ENCODE data around the gene RAB44.
A peak's percentile ranks its signal among the peaks of the same experiment; 100 is the strongest.
"Not testable (repeated sequence)": the region's sequence is repeated elsewhere in the genome, so short reads cannot be mapped to it uniquely, and the experiment has no call there.

Gene RAB44

GRCh38 chr6:36688739-36689075, 8.9 kb upstream of the RAB44 start:
- DNase-seq = no peak

GRCh38 chr6:36691011-36691410, 6.6 kb upstream of the RAB44 start:
- no peak for DNase-seq

GRCh38 chr6:36691612-36692011, 6.0 kb upstream of the RAB44 start:
- no peak for DNase-seq

GRCh38 chr6:36692220-36692619, 5.4 kb upstream of the RAB44 start:
- peak; percentile 83 for DNase-seq

- DNase-seq = no peak
These were observed 4.5 kb upstream of the RAB44 start for GRCh38 chr6:36692861-36693702.

GRCh38 chr6:36694616-36695015, 3.0 kb upstream of the RAB44 start:
- DNase-seq = no peak

GRCh38 chr6:36695414-36695813, 2.2 kb upstream of the RAB44 start:
- no peak for DNase-seq

GRCh38 chr6:36698196-36698595, 570 bp downstream of the RAB44 start:
- no peak for DNase-seq

- DNase-seq = no peak
These were observed 1.2 kb downstream of the RAB44 start for GRCh38 chr6:36698871-36699271.

GRCh38 chr6:36699348-36699747, 1.7 kb downstream of the RAB44 start:
- DNase-seq = no peak

GRCh38 chr6:36700071-36700812, 2.6 kb downstream of the RAB44 start:
- no peak for DNase-seq

GRCh38 chr6:36700831-36701230, 3.2 kb downstream of the RAB44 start:
- peak; percentile 86 for DNase-seq

- peak; percentile 79 for DNase-seq
These were observed 3.9 kb downstream of the RAB44 start for GRCh38 chr6:36701401-36701991.

GRCh38 chr6:36702656-36703055, 5.0 kb downstream of the RAB44 start:
- no peak for DNase-seq

GRCh38 chr6:36703081-36703606, 5.5 kb downstream of the RAB44 start:
- DNase-seq = no peak

- no peak for DNase-seq
These were observed 6.4 kb downstream of the RAB44 start for GRCh38 chr6:36703982-36704381.

- DNase-seq = not testable (repeated sequence)
These were observed 7.4 kb downstream of the RAB44 start for GRCh38 chr6:36704961-36705577.

GRCh38 chr6:36706339-36706738, 8.7 kb downstream of the RAB44 start:
- DNase-seq = no peak

GRCh38 chr6:36712816-36713215, 15.2 kb downstream of the RAB44 start:
- no peak for DNase-seq

- no peak for DNase-seq
These were observed 16.2 kb downstream of the RAB44 start for GRCh38 chr6:36713846-36714245.

- no peak for DNase-seq
These were observed 16.9 kb downstream of the RAB44 start for GRCh38 chr6:36714511-36714910.

- DNase-seq = no peak
These were observed 17.8 kb downstream of the RAB44 start for GRCh38 chr6:36715469-36715868.

- no peak for DNase-seq
These were observed 19.0 kb downstream of the RAB44 start for GRCh38 chr6:36716476-36717093.
